Stimulated activated CD4-positive, alpha-beta T cell treated with anti-CD3 and anti-CD28 coated beads, Interleukin-1b, Interleukin-23, amount 100 ng/mL, for 4 hours (primary cell): ENCODE data around the gene KCNQ1.

ENCODE experiments used
- DNase-seq, 2 donors: peaks; one replicate each; pipeline ENCODE4 v3.0.0-alpha.2; 2020; ENCODE audit warnings: low read depth in 2 of 2

Gene KCNQ1

GRCh38 chr11:2409611-2410468, 35.0 kb upstream of the KCNQ1 start:
- DNase-seq: no peak

GRCh38 chr11:2410616-2411015, 34.2 kb upstream of the KCNQ1 start:
- no peak for DNase-seq

- DNase-seq: no peak
Measured at GRCh38 chr11:2411446-2412305, 33.1 kb upstream of the KCNQ1 start.

GRCh38 chr11:2412323-2412722, 32.5 kb upstream of the KCNQ1 start:
- no peak for DNase-seq

- no peak for DNase-seq
Measured at GRCh38 chr11:2413742-2414579, 30.8 kb upstream of the KCNQ1 start.

GRCh38 chr11:2414616-2415015, 30.2 kb upstream of the KCNQ1 start:
- DNase-seq: no peak

GRCh38 chr11:2415171-2415570, 29.6 kb upstream of the KCNQ1 start:
- no peak for DNase-seq

- DNase-seq: no peak
Measured at GRCh38 chr11:2415601-2416380, 29.0 kb upstream of the KCNQ1 start.

- DNase-seq: no peak
Measured at GRCh38 chr11:2416765-2417164, 28.0 kb upstream of the KCNQ1 start.

GRCh38 chr11:2417856-2418692, 26.7 kb upstream of the KCNQ1 start:
- DNase-seq: no peak

GRCh38 chr11:2418693-2419360, 26.0 kb upstream of the KCNQ1 start:
- no peak for DNase-seq

GRCh38 chr11:2419638-2420501, 24.9 kb upstream of the KCNQ1 start:
- peak; percentile 40 to 51 for DNase-seq

- DNase-seq: peak; percentile 68 to 70
Measured at GRCh38 chr11:2420502-2421225, 24.1 kb upstream of the KCNQ1 start.

- DNase-seq: no peak
Measured at GRCh38 chr11:2421226-2421994, 23.4 kb upstream of the KCNQ1 start.

GRCh38 chr11:2421996-2422395, 22.8 kb upstream of the KCNQ1 start:
- DNase-seq: no peak

GRCh38 chr11:2422461-2423156, 22.2 kb upstream of the KCNQ1 start:
- DNase-seq: no peak
